Right forelimb (tissue), 1 donor: ENCODE results near the gene PPM1F.
"Not testable (repeated sequence)": the region's sequence is repeated elsewhere in the genome, so short reads cannot be mapped to it uniquely, and the experiment has no call there.

Experiments used
- DNase-seq: peaks from one replicate; pipeline ENCODE4 v3.0.0-alpha.2; 2018

The PPM1F gene

GRCh38 chr22:21883930-21884329 is 68.7 kb downstream of the PPM1F start:
- not testable (repeated sequence) for DNase-seq

DNA sequence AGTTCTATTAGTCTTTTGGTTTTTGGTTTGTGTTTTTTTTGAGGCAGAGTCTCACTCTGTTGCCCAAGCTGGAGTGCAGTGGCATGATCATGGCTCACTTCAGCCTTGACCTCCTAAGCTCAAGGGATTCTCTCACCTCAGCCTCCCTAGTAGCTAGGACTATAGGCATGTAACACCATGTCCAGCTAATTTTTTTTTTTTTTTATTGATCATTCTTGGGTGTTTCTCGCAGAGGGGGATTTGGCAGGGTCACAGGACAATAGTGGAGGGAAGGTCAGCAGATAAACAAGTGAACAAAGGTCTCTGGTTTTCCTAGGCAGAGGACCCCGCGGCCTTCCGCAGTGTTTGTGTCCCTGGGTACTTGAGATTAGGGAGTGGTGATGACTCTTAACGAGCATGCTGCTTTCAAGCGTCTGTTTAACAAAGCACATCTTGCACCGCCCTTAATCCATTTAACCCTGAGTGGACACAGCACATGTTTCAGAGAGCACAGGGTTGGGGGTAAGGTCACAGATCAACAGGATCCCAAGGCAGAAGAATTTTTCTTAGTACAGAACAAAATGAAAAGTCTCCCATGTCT is 69.8 kb downstream of the PPM1F start:
- DNase-seq: not testable (repeated sequence)

GRCh38 chr22:21881841-21882753 is 70.6 kb downstream of the PPM1F start:
- no peak for DNase-seq

- no peak for DNase-seq
Measured at GRCh38 chr22:21876486-21877176, 76.0 kb downstream of the PPM1F start.

GRCh38 chr22:21874953-21875352 is 77.7 kb downstream of the PPM1F start:
- not testable (repeated sequence) for DNase-seq

- DNase-seq: no peak
Measured at GRCh38 chr22:21873619-21874018, 79.0 kb downstream of the PPM1F start.

- DNase-seq: not testable (repeated sequence)
Measured at GRCh38 chr22:21872741-21873140, 79.9 kb downstream of the PPM1F start.
